ENCODE measurements around the gene KIF26A. TPM values are rescaled to one million over a fixed set of nuclear protein-coding genes. Genes with fewer than 3 reads are reported as not detected.

Gene KIF26A
- total RNA-seq, 4 donors from 2014 or later: 4.6 to 7.2 (median 5.6) TPM

DNA sequence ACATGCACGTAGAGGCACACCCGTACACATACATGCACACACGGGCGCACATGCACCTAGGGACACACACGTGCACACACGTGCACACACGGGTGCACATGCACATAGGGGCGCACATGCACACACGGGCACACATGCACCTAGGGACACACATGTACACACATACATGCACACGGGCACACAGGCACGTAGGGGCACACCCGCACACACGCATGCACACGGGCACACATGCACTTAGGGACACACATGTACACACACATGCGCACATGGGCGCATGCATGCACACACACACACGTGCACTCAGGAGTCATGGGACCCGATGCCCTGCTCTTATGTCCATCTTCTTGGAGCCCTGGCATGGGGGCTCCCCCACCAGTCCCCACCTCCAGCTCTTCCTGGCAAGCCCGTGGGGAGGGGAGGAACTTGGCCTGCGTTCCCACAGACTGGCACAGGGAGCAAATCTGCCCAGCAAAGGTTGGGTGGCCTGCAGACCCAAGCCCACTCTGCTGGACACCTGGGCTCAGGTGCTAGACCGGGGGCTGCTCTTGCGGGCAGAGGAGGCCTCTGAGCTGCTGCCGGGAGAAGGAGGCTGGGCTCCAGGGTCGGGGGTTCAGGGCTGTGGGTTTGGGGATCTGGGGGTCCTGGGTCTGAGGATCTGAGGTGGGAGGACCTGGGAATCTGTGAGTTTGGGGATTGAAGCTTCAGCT, 51.4 kb downstream of the KIF26A start:
- no peak for TF ChIP-seq POLR2AphosphoS5 (IDR thresholded peaks at IDR 0.05)
- no peak for TF ChIP-seq CTCF (IDR thresholded peaks at IDR 0.05)
- no peak for TF ChIP-seq EP300 (IDR thresholded peaks at IDR 0.05)
- TF ChIP-seq POLR2A (IDR thresholded peaks at IDR 0.05; ENCODE audit: low read depth): no peak
- intact Hi-C loops (cut with DNase I): no loop called here
- no peaks in the 10 kb centered on the region for H3K36me3 ChIP-seq
- WGBS: 95% methylated on average over 14 of the region's 24 CpGs
- H3K4me1 ChIP-seq: peaks cover 0 to 5% (median 1%) of the 10 kb centered on the region in 4 donors
- no peak overlapping the region for H3K27ac ChIP-seq (replicated peaks in 1 of 4)
- H3K9me3 ChIP-seq: no peaks in the 10 kb centered on the region
- H3K27me3 ChIP-seq: peaks cover 0 to 57% (median 0%) of the 10 kb centered on the region in 4 donors
- no peak for DNase-seq (ENCODE audit: extremely low spot score)
- no peak overlapping the region for H3K4me3 ChIP-seq

- Histone ChIP-seq H3K9me3 (no peaks in the 10 kb centered on the region), H3K27me3 (peaks cover 0 to 59% (median 0%) of the 10 kb centered on the region in 4 donors), H3K27ac (replicated peaks in 1 of 4) (no peak overlapping the region), H3K36me3 (no peaks in the 10 kb centered on the region), H3K4me1 (peaks cover 0 to 3% (median 0%) of the 10 kb centered on the region in 4 donors), H3K4me3 (no peak overlapping the region)
- intact Hi-C loops (cut with DNase I): no loop called here
- DNase-seq (ENCODE audit: extremely low spot score): no peak
- 86% methylated on average over 11 of the region's 12 CpGs for WGBS
- TF ChIP-seq POLR2AphosphoS5 (IDR thresholded peaks at IDR 0.05) (no peak), CTCF (IDR thresholded peaks at IDR 0.05) (no peak), POLR2A (IDR thresholded peaks at IDR 0.05; ENCODE audit: low read depth) (no peak), EP300 (IDR thresholded peaks at IDR 0.05) (no peak)
Observed at GRCh38 chr14:104190396-104191000, 52.1 kb downstream of the KIF26A start.

DNA sequence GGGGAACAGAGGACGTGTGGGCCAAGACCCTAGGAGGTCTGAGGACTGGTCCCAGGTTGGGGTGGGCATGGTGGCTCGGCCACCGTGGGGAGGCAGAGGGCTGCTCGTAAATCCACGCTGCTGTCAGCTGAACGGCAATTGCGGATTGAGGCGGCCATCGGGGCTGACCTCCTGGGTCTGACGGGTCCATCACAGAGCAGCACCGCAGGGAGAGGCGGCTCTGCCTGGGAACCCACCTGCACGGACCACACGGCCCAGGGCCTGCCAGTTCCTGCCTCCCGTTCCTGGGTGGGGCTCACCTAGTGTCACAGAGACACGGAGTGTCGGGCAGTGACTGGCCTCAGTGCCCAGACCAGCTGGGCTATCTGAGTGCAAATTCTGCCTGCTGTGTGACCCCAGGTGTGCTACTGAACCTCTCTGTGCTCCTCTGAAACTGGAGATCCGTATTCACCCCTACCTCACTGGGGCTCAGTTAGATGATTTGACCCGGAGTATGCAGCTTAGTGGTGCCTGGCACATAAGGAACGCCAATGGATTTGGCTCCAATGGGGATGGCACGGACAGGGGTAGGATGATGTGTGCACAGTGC, 53.1 kb downstream of the KIF26A start:
- peaks cover 0 to 3% (median 0%) of the 10 kb centered on the region in 4 donors for H3K4me1 ChIP-seq
- no peak for DNase-seq (ENCODE audit: extremely low spot score)
- no peak overlapping the region for H3K4me3 ChIP-seq
- intact Hi-C loops (cut with DNase I): no loop called here
- H3K27ac ChIP-seq (replicated peaks in 1 of 4): no peak overlapping the region
- H3K27me3 ChIP-seq: peaks cover 0 to 53% (median 0%) of the 10 kb centered on the region in 4 donors
- H3K36me3 ChIP-seq: no peaks in the 10 kb centered on the region
- TF ChIP-seq EP300 (IDR thresholded peaks at IDR 0.05) (no peak), POLR2A (IDR thresholded peaks at IDR 0.05; ENCODE audit: low read depth) (no peak), POLR2AphosphoS5 (IDR thresholded peaks at IDR 0.05) (no peak), CTCF (IDR thresholded peaks at IDR 0.05) (no peak)
- whole genome bisulfite sequencing: 65% methylated on average over 5 of the region's 21 CpGs
- no peaks in the 10 kb centered on the region for H3K9me3 ChIP-seq

GRCh38 chr14:104192146-104192882, 53.9 kb downstream of the KIF26A start:
- TF ChIP-seq POLR2AphosphoS5 (IDR thresholded peaks at IDR 0.05): no peak
- no peak for TF ChIP-seq POLR2A (IDR thresholded peaks at IDR 0.05; ENCODE audit: low read depth)
- TF ChIP-seq EP300 (IDR thresholded peaks at IDR 0.05): no peak
- no peak for TF ChIP-seq CTCF (IDR thresholded peaks at IDR 0.05)
- Histone ChIP-seq H3K27ac (replicated peaks in 1 of 4) (no peak overlapping the region), H3K36me3 (no peaks in the 10 kb centered on the region), H3K4me3 (no peak overlapping the region), H3K27me3 (peaks cover 0 to 46% (median 0%) of the 10 kb centered on the region in 4 donors), H3K4me1 (peaks cover 0 to 3% (median 0%) of the 10 kb centered on the region in 4 donors), H3K9me3 (no peaks in the 10 kb centered on the region)
- DNase-seq (ENCODE audit: extremely low spot score): no peak
- 100% methylated on average over 4 of the region's 20 CpGs for WGBS
- intact Hi-C loops (cut with DNase I): no loop called here

All from esophagus muscularis mucosa (tissue), 4 donors.